Suprapubic skin (tissue), 3 donors: ENCODE results near the gene MRPS12.

ENCODE experiments used
- CTCF ChIP-seq, 2 donors: fragments of 200-600 bp in 1 of 2; fragments of 450-650 bp in 1 of 2; sonication (generic) in 1 of 2; IDR thresholded peaks; one replicate each; pipeline ENCODE4 v1.5.1; 2016 to 2019; ENCODE audit warnings: antibody characterized with exemption in 2 of 2, mild to moderate bottlenecking in 1 of 2, moderate library complexity in 1 of 2
- POLR2A ChIP-seq, 2 donors: fragments of 450-650 bp; IDR thresholded peaks; one replicate each; pipeline ENCODE4 v1.6.1; 2017; ENCODE audit warnings: antibody characterized with exemption in 2 of 2, mild to moderate bottlenecking in 2 of 2, moderate library complexity in 2 of 2

GRCh38 chr19:38951187-38951586, 20.4 kb downstream of the MRPS12 start:
- no peak for TF ChIP-seq CTCF (IDR thresholded peaks at IDR 0.05)
- no peak for TF ChIP-seq POLR2A (IDR thresholded peaks at IDR 0.05)
